Measurements from ENCODE around the gene PTGFRN. TPM values are rescaled to one million over a fixed set of nuclear protein-coding genes. Genes with fewer than 3 reads are reported as not detected.

Gene PTGFRN
- polyA plus RNA-seq, 1 donor = 56.6 TPM

- DNase-seq = no peak
Measured at GRCh38 chr1:116999596-116999995, 89.9 kb downstream of the PTGFRN start.

- DNase-seq = no peak
Measured at GRCh38 chr1:117000142-117000541, 90.4 kb downstream of the PTGFRN start.

- no peak for DNase-seq
Measured at GRCh38 chr1:117001254-117001927, 91.7 kb downstream of the PTGFRN start, which contains the start of gene CD101. Gene CD101, plus strand, starts transcription at chr1:117001760. Its CDS starts 58 bp downstream, at chr1:117001818.

GRCh38 chr1:117003223-117003875, 93.6 kb downstream of the PTGFRN start:
- DNase-seq = no peak

- DNase-seq = no peak
Measured at GRCh38 chr1:117007719-117008013, 98.0 kb downstream of the PTGFRN start.

GRCh38 chr1:117008656-117009055, 98.9 kb downstream of the PTGFRN start:
- DNase-seq = no peak

GRCh38 chr1:117009132-117009531, 99.4 kb downstream of the PTGFRN start:
- DNase-seq = no peak

GRCh38 chr1:117010310-117010969, 100.7 kb downstream of the PTGFRN start:
- no peak for DNase-seq

- no peak for DNase-seq
Measured at GRCh38 chr1:117011334-117011733, 101.6 kb downstream of the PTGFRN start.

- peak; percentile 51 for DNase-seq
Measured at GRCh38 chr1:117013309-117013858, 103.7 kb downstream of the PTGFRN start.

- no peak for DNase-seq
Measured at GRCh38 chr1:117014209-117014608, 104.5 kb downstream of the PTGFRN start.

GRCh38 chr1:117015724-117016123, 106.0 kb downstream of the PTGFRN start:
- no peak for DNase-seq

- DNase-seq = no peak
Measured at GRCh38 chr1:117017062-117017461, 107.3 kb downstream of the PTGFRN start.

- DNase-seq = no peak
Measured at GRCh38 chr1:117017648-117018047, 107.9 kb downstream of the PTGFRN start.

- no peak for DNase-seq
Measured at GRCh38 chr1:117020526-117021156, 110.9 kb downstream of the PTGFRN start.

GRCh38 chr1:117022114-117022513, 112.4 kb downstream of the PTGFRN start:
- DNase-seq = no peak

- no peak for DNase-seq
Measured at GRCh38 chr1:117025568-117025967, 115.9 kb downstream of the PTGFRN start.

GRCh38 chr1:117026361-117026760, 116.6 kb downstream of the PTGFRN start:
- DNase-seq = no peak

GRCh38 chr1:117029685-117030084, 120.0 kb downstream of the PTGFRN start:
- DNase-seq = no peak

GRCh38 chr1:117030271-117030877, 120.7 kb downstream of the PTGFRN start:
- DNase-seq = no peak

- DNase-seq = no peak
Measured at GRCh38 chr1:117032266-117032665, 122.5 kb downstream of the PTGFRN start.
